MM.1S (cell line): Measurements from ENCODE around the gene CDX2.

ENCODE experiments used
- DNase-seq: peaks from one replicate; pipeline ENCODE4 v3.0.0-alpha.2; 2015
- H2AFZ ChIP-seq: fragments of 300-600 bp; sonication (generic); 2 replicates; pipeline ENCODE4 v1.6.0; 2016; ENCODE audit warnings: antibody characterized with exemption, low read length
- H3F3A ChIP-seq: fragments of 300-600 bp; sonication (generic); 2 replicates; pipeline ENCODE4 v1.6.1; 2016; ENCODE audit warnings: mild to moderate bottlenecking, antibody characterized with exemption, low read length, moderate library complexity, mixed read lengths; ENCODE audit not compliant: insufficient read depth
- H3K27ac ChIP-seq: fragments of 300-600 bp; sonication (generic); 2 replicates; pipeline ENCODE4 v1.5.1; 2016; ENCODE audit warnings: mild to moderate bottlenecking, low read length
- H3K27me3 ChIP-seq: fragments of 300-600 bp; sonication (generic); replicated peaks from 2 replicates; pipeline ENCODE4 v1.6.0; 2016; ENCODE audit warnings: low read length; ENCODE audit not compliant: insufficient read depth
- H3K36me3 ChIP-seq: fragments of 300-600 bp; sonication (generic); replicated peaks from 2 replicates; pipeline ENCODE4 v1.6.1; 2016; ENCODE audit warnings: mild to moderate bottlenecking, low read length, mixed read lengths; ENCODE audit not compliant: insufficient read depth
- H3K4me1 ChIP-seq: fragments of 300-600 bp; sonication (generic); 2 replicates; pipeline ENCODE4 v1.6.1; 2016; ENCODE audit warnings: low read length, mixed read lengths
- H3K4me2 ChIP-seq: fragments of 300-600 bp; sonication (generic); 2 replicates; pipeline ENCODE4 v1.6.0; 2016; ENCODE audit warnings: low read depth, low read length
- H3K4me3 ChIP-seq: fragments of 300-600 bp; sonication (generic); 2 replicates; pipeline ENCODE4 v1.5.1; 2016; ENCODE audit warnings: low read length, mixed read lengths
- H3K79me2 ChIP-seq: fragments of 300-600 bp; sonication (generic); 2 replicates; pipeline ENCODE4 v1.6.1; 2016; ENCODE audit warnings: mixed run types, low read length, mixed read lengths
- H3K9ac ChIP-seq: fragments of 300-600 bp; sonication (generic); 2 replicates; pipeline ENCODE4 v1.6.1; 2016; ENCODE audit warnings: low read length, mixed read lengths
- H3K9me2 ChIP-seq: fragments of 300-600 bp; sonication (generic); replicated peaks from 2 replicates; pipeline ENCODE4 v1.6.1; 2016; ENCODE audit warnings: mild to moderate bottlenecking, low read length, mixed read lengths; ENCODE audit not compliant: insufficient read depth
- H3K9me3 ChIP-seq: fragments of 300-600 bp; sonication (generic); replicated peaks from 2 replicates; pipeline ENCODE4 v1.6.1; 2016; ENCODE audit warnings: mild to moderate bottlenecking, low read length, mixed read lengths; ENCODE audit not compliant: insufficient read depth
- H4K20me1 ChIP-seq: fragments of 300-600 bp; sonication (generic); 2 replicates; pipeline ENCODE4 v1.6.1; 2016; ENCODE audit warnings: mild to moderate bottlenecking, low read length, moderate library complexity, mixed read lengths; ENCODE audit not compliant: insufficient read depth
- CTCF ChIP-seq: fragments of 300-600 bp; sonication (generic); IDR thresholded peaks from 2 replicates; pipeline ENCODE4 v1.5.1; 2016; ENCODE audit warnings: antibody characterized with exemption, low read length, mixed read lengths
- EZH2 ChIP-seq: fragments of 300-600 bp; sonication (generic); optimal IDR thresholded peaks from 2 replicates; pipeline ENCODE3; 2017; ENCODE audit warnings: low read depth, mild to moderate bottlenecking, antibody characterized with exemption, low read length, mixed read lengths
- EZH2phosphoT487 ChIP-seq: fragments of 300-600 bp; sonication (generic); IDR thresholded peaks from 2 replicates; pipeline ENCODE4 v1.6.1; 2018; ENCODE audit warnings: antibody characterized with exemption, low read length

Gene CDX2

DNA sequence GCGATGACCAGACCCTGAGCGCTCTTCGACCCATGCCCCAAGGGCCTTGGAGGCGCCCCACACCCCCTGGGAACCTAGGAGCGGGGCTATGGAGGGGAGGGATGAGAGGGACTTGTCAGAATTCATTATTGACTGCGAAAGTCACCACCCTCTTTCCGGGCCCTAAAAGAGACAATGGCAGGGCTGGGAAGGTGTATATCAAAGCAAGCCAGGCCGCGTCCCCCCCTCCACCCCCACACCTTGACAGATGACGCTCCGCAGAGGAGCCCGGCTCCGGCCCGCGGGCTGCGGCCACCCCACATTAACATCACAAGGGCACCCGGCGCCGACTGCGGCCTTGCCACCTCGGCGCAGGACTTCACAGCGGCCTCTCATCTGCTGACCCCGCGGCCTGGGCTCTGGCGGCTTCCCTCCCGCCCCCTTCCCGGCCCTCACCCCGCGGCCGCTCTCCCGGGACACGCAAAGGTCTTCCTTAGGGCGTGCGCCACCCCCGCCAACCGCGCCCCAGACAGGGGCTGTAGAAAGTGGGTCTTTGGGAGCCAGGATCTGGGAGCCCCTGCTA is 2.4 kb downstream of the CDX2 start:
- H3K27me3 ChIP-seq = peaks cover 18% of the 10 kb centered on the region
- H4K20me1 ChIP-seq = no peaks in the 10 kb centered on the region
- no peak overlapping the region for H3K4me2 ChIP-seq

GRCh38 chr13:27965740-27966640 is 3.1 kb downstream of the CDX2 start:
- Histone ChIP-seq H4K20me1 (no peaks in the 10 kb centered on the region), H3K9ac (no peak overlapping the region), H3K9me2 (no peaks in the 10 kb centered on the region), H3F3A (no peaks in the 10 kb centered on the region), H3K36me3 (no peaks in the 10 kb centered on the region), H3K79me2 (no peaks in the 10 kb centered on the region), H3K9me3 (no peaks in the 10 kb centered on the region), H3K4me2 (no peak overlapping the region), H3K4me3 (no peak overlapping the region), H3K4me1 (no peaks in the 10 kb centered on the region), H3K27me3 (peaks cover 18% of the 10 kb centered on the region), H2AFZ (no peak overlapping the region), H3K27ac (no peak overlapping the region)
- no peak for DNase-seq
- TF ChIP-seq CTCF (no peak), EZH2phosphoT487 (no peak)

More for the DNA sequence above, 2.4 kb downstream of the CDX2 start:
- Histone ChIP-seq H3K4me3 (no peak overlapping the region), H3K9me2 (no peaks in the 10 kb centered on the region), H3K36me3 (no peaks in the 10 kb centered on the region), H3K9ac (no peak overlapping the region), H3K27ac (no peak overlapping the region), H3F3A (no peaks in the 10 kb centered on the region), H3K4me1 (no peaks in the 10 kb centered on the region), H3K79me2 (no peaks in the 10 kb centered on the region), H2AFZ (no peak overlapping the region), H3K9me3 (no peaks in the 10 kb centered on the region)
- TF ChIP-seq EZH2phosphoT487 (no peak), EZH2 (no peak), CTCF (no peak)
- no peak for DNase-seq

DNA sequence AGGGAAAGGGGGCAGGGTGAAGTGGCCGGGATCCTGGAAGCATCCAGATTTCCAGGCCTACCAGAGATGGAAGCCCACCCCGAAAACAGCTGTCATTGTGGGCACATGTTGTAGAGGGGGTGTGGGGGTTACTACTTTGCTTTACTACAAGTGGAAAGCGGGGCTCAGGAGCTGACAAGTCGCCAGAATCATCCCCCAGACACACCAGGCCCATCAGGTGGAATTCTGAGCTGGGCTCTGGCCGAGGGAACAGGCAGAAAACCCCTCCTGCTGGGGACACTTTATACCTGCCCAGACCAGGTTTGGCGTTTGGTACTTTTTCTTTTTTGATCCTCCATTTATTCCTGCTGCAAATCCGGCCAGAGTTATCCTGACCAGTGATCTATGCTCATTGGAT is 3.8 kb downstream of the CDX2 start:
- Histone ChIP-seq H3K9me3 (no peaks in the 10 kb centered on the region), H3K9me2 (no peaks in the 10 kb centered on the region), H3K27me3 (peaks cover 18% of the 10 kb centered on the region), H3K4me1 (no peaks in the 10 kb centered on the region), H3K9ac (no peak overlapping the region), H2AFZ (no peak overlapping the region), H3K4me3 (no peak overlapping the region), H3K4me2 (no peak overlapping the region), H4K20me1 (no peaks in the 10 kb centered on the region), H3F3A (no peaks in the 10 kb centered on the region), H3K79me2 (no peaks in the 10 kb centered on the region), H3K36me3 (no peaks in the 10 kb centered on the region), H3K27ac (no peak overlapping the region)
- TF ChIP-seq EZH2phosphoT487 (no peak), EZH2 (no peak), CTCF (no peak)
- no peak for DNase-seq
